ENCODE data around the gene HHLA2.
"Not testable (repeated sequence)": the region's sequence is repeated elsewhere in the genome, so short reads cannot be mapped to it uniquely, and the experiment has no call there.

HHLA2 gene, protein sequence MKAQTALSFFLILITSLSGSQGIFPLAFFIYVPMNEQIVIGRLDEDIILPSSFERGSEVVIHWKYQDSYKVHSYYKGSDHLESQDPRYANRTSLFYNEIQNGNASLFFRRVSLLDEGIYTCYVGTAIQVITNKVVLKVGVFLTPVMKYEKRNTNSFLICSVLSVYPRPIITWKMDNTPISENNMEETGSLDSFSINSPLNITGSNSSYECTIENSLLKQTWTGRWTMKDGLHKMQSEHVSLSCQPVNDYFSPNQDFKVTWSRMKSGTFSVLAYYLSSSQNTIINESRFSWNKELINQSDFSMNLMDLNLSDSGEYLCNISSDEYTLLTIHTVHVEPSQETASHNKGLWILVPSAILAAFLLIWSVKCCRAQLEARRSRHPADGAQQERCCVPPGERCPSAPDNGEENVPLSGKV

GRCh38 chr3:108296239-108296638 is at the start of gene HHLA2:
TSS of gene HHLA2 (plus strand) at chr3:108296548. CDS start at chr3:108351814, 55,266 bp downstream.
- no peak for DNase-seq (ENCODE audit: low spot score)

DNA sequence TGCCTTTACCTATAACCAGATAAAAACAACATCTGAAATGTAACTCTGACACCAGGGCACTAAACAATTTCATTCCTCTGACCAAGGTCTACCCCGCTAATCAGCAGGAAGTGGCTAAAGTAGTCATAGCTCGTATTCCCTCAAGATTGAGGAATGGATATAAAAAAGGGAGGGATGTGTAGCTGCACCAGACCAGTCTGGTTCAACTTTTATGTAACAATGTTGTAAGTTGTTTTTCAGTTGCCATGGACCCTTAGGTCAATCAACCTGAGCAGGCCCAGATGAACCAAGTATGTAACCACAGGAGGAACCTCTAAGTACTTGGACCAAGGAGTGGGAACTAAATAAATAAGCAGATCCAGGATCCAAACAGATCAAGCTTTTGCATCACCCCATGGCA is 45.7 kb upstream of the HHLA2 start:
- DNase-seq (ENCODE audit: low spot score): no peak

DNA sequence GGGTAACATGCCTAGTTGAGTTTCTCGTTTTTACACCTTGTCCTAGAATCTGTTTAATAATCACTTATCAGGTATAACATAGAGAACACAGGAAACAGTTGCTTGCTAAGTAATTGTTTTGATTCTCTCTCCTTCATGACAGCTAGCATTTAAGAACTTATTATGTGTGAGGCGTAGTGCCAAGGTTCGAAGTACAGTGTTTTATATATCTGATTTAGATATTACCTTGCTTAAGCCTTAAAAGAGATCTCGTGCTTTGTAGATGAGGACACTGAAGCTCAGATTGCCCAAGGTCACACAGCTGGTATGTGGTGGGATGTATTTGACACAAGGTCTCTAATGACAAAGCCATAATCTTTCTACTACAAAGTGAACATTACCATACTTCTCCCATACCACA is 45.1 kb upstream of the HHLA2 start:
- no peak for DNase-seq (ENCODE audit: low spot score)

DNA sequence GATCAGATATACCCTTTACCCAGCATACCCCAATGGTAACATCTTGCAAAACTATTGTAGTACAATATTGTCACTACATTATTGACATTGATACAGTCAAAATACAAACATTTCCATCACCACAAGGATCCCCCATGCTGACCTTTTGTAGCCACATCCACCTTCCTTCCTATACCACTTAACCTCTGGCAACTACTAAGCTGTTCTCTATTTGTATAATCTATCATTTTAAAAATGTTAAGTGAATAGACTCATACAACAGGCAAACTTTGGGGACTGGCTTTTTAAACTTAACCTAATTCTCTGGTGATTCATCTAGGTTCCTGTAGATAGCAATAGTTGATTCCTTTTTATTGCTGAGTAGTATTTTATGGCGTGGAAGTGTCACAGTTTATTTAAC is 44.5 kb upstream of the HHLA2 start:
- no peak for DNase-seq (ENCODE audit: low spot score)

DNA sequence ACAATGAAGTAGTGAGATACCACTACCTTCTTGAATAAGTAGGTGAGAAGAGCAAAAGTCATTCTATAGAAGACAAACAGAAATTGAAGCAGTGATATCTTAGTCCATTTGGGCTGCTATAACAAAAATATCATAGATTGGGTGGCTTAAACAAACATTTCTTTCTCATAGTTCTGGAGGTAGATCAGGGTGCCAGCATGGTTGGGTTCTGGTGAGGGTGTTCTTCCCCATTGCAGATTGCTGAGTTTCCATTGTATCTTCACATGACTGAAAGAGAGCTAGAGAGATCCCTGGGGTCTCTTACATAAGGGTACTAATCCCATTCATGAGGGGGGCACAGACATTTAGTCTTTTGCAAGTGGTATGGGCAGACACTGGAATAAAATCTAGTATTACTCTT is 41.2 kb upstream of the HHLA2 start:
- no peak for DNase-seq (ENCODE audit: low spot score)

DNA sequence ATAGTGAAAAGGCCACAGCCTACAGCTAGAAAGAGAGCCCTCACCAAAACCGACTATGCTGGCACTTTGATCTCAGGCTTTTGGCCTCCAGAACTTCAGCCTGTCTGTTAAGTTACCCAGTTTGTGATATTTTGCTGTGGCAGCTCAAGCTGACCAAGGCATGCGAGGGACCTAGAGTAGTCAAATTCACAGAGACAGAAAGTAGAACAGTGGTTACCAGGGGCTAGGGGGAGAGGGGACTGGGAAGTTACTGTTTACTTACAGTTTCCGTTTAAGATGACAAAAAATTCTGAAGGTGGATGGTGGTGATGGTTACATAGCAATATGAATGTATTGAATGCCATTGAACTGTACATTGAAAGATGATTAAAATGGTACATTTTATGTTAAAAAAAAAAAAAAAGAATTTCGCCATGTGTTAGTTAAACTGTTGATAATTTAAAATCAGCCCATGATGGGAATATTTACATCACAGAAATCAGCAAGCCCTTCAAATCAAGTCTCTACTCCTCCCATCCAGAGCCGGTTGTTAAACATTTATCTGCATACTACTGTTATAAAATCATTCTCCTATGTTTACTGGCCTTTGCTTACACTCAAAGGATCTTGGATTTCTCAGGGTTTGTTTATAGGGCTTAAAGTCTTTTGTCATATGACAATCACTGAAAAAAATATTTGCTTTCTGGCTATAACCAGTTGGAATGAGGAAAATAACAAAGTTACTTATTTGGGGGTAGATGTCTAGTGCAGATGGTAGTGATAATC is 31.6 kb upstream of the HHLA2 start:
- DNase-seq (ENCODE audit: low spot score): not testable (repeated sequence)

- not testable (repeated sequence) for DNase-seq (ENCODE audit: low spot score)
Measured at GRCh38 chr3:108268235-108268634, 28.1 kb upstream of the HHLA2 start.

- no peak for DNase-seq (ENCODE audit: low spot score)
Measured at GRCh38 chr3:108271626-108272025, 24.7 kb upstream of the HHLA2 start.

GRCh38 chr3:108279066-108279465 is 17.3 kb upstream of the HHLA2 start:
- DNase-seq (ENCODE audit: low spot score): not testable (repeated sequence)

GRCh38 chr3:108280476-108280875 is 15.9 kb upstream of the HHLA2 start:
- no peak for DNase-seq (ENCODE audit: low spot score)

GRCh38 chr3:108281670-108282069 is 14.7 kb upstream of the HHLA2 start:
- DNase-seq (ENCODE audit: low spot score): no peak

DNA sequence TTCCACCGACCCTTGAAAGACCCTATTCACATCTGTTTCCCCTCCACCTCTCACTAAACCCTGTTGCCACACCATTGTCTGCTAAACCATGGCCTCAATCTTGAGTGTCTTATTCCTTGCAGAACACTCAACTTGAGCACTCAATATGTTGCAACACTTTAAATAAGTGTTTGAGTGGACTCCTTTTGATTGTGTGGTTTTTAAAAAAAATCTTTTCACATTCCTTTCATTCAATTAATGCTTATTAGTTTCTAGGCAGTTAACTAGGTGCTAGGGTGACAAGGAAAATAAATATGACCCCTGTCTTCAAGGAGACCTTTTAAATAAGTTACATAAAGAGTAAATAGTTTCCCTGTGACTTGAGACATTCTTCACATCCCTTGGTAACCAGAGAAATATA is 13.3 kb upstream of the HHLA2 start:
- no peak for DNase-seq (ENCODE audit: low spot score)

- DNase-seq (ENCODE audit: low spot score): no peak
Measured at GRCh38 chr3:108283989-108284388, 12.4 kb upstream of the HHLA2 start.

DNA sequence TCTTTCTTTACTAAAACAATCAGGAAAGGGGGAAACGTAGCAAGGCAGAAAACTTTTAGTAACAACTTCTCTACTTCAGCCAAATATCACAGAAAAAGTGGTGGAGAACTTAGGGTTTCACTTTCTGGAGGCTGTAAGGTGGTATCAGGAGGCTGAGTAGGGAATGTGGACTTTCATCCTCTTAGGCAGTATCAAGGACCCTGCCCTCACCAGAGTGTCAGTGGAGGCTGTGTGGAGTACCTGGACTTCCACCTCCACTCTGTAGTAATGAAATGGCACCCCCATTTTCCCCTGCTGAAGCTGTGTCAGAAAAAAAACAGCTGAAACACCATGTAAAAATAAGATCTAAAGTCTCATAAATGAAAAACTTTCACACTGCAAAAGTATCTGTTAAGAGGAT is 11.2 kb upstream of the HHLA2 start:
- DNase-seq (ENCODE audit: low spot score): no peak

DNA sequence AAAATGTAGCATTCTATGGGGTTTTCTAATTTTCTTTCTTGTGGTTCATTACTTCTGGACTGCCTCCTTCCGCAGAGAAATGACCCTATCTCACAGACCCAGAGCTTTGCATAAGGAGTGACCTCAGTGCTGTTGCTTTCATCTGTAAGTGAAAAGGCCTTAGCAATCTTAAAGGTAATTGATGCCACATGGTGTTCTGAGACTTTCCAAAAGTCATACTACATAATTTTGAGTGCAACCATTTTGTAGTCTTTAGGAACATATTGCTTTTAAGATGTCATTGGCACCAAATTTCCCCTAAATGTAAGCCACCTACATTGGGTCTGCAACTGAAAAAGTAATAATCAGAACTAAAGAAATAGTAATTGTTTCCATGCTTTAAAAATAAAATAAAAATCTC is 9.2 kb upstream of the HHLA2 start:
- no peak for DNase-seq (ENCODE audit: low spot score)

DNA sequence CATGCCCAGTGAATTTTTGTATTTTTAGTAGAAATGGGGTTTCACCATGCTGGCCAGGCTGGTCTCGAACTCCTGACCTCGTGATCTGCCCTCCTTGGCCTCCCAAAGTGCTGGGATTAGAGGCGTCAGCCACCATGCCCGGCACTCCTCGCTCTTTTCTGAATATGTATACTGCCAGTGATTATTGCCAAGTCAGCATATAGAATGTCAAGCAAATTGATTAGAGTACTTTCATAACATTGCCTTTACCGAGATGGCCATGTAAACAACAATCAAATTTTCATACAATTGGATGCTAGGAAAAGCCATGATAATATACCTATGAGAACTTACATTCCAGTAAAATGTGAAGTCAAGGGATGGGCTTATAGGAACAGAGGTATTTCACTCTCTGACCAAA is 8.2 kb upstream of the HHLA2 start:
- DNase-seq (ENCODE audit: low spot score): not testable (repeated sequence)

DNA sequence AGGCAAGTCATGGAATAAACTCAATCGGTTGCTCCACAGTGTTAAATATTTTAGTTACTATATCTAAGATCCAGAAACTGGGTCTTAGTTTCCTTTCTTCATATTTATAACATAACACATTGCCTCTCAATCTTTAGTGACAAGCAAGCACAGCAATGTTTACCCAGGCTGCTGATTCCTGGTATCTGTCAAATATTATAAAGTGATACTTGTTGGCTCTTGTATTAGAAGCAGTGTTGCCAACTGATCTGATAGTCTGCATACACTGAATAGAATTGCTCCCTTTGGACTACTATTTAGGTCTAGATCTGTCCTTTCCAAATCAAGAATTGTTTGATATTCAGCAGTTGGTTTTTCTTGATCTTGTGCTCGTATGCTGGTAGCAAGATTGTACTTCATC is 7.2 kb upstream of the HHLA2 start:
- DNase-seq (ENCODE audit: low spot score): no peak

DNA sequence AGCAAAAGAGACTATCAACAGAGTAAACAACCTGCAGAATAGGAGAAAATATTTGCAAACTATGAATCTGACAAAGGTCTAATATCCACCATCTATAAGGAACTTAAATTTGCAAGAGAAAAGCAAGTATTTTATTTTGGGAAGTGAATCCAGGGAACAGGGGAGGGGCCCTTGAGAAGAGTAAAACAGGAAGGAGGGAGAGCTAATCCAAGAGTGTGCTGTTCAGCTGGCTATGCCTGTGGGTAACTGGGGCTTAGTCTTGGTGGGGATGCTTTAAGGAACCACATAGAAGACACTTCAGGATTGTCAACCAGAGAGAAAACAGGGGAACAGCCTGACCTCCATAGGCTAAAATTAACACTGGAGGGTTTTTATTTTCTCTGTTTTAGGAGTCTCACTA is 3.9 kb upstream of the HHLA2 start:
- DNase-seq (ENCODE audit: low spot score): no peak

DNA sequence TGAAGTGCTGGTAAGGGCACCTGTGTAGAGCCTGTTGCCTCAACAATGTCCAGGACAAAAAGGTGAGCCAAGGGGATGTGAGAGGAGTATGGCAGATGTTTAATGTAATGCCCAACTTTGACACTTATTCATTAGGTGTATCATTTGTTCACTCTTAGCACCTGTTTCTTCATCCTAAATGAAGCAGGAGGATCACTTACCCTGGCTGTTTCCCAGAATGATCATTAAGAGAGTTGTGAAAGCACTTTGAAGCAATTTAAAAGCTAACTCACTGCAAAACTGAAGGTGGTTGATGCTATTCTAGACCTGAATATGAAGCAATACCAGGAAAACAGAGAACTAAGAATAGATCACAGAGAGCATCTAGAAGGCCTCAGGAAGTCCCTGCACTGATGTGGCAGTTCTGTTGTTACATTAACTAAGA is 3.4 kb upstream of the HHLA2 start:
- DNase-seq (ENCODE audit: low spot score): no peak

- DNase-seq (ENCODE audit: low spot score): no peak
Measured at GRCh38 chr3:108293858-108294257, 2.5 kb upstream of the HHLA2 start.

- no peak for DNase-seq (ENCODE audit: low spot score)
Measured at GRCh38 chr3:108295421-108296175, 750 bp upstream of the HHLA2 start.

- DNase-seq (ENCODE audit: low spot score): no peak
Measured at GRCh38 chr3:108297647-108298046, 1.3 kb downstream of the HHLA2 start.

DNA sequence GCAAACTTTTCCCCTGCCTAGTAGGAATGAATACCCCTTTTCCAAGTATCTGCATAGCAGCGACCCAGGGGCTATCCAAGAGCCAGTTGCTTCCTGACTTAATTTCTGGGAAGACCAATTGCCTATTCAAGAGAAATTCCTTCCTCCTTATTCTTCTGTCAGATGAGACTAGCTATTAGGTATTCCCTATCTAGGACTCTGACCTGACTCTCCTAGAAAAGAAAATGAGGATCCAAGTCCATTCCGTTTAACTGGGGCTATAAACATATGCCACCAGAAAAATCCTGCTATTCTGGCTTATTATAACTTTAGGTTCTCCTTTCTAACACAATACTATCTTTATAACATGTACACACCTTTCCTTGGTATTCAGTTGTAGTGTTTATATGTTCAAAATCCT is 1.7 kb downstream of the HHLA2 start:
- DNase-seq (ENCODE audit: low spot score): no peak

All from germinal center (tissue), 1 donor.